Ascending aorta (tissue), 2 donors: ENCODE measurements around the gene MFSD2A. TPM values are rescaled to one million over a fixed set of nuclear protein-coding genes. Genes with fewer than 3 reads are reported as not detected.
"Not testable (repeated sequence)": the region's sequence is repeated elsewhere in the genome, so short reads cannot be mapped to it uniquely, and the experiment has no call there.

Source experiments
- DNase-seq, 2 donors: peaks; one replicate each; pipeline ENCODE4 v3.0.0-alpha.2; 2019; ENCODE audit warnings: low spot score in 2 of 2
- H3K27ac ChIP-seq, 2 donors: fragments of 200-600 bp; sonication (generic); one replicate each; pipeline ENCODE4 v1.5.1; 2016 to 2017; ENCODE audit warnings: mild to moderate bottlenecking in 1 of 2
- H3K27me3 ChIP-seq: fragments of 200-600 bp; sonication (generic); one replicate; pipeline ENCODE4 v1.5.1; 2017
- H3K36me3 ChIP-seq, 2 donors: fragments of 200-600 bp; sonication (generic); one replicate each; pipeline ENCODE4 v1.5.1; 2016
- H3K4me1 ChIP-seq, 2 donors: fragments of 200-600 bp; sonication (generic); one replicate each; pipeline ENCODE4 v1.5.1; 2016 to 2017; ENCODE audit warnings: mild to moderate bottlenecking in 1 of 2
- H3K4me3 ChIP-seq, 2 donors: fragments of 200-600 bp; sonication (generic); one replicate each; pipeline ENCODE4 v1.5.1; 2016 to 2017; ENCODE audit warnings: mild to moderate bottlenecking in 1 of 2
- H3K9me3 ChIP-seq, 2 donors: fragments of 200-600 bp; sonication (generic); one replicate each; pipeline ENCODE4 v1.5.1; 2016
- CTCF ChIP-seq, 3 experiments: fragments of 200-600 bp in 2 of 3; fragments of 450-650 bp in 1 of 3; sonication (generic) in 2 of 3; IDR thresholded peaks; one replicate each; pipeline ENCODE4 v1.5.1; 2016 to 2019; ENCODE audit warnings: antibody characterized with exemption in 3 of 3, mild to moderate bottlenecking in 1 of 3, moderate library complexity in 1 of 3
- intact Hi-C: fragments of 100-400 bp; cut with DNase I; formaldehyde crosslinking; loops from one replicate; pipeline ENCODE4 v1.15.1; 2023
- total RNA-seq: library from RNA; depleted of rRNA; stranded (reverse); fragments of >200 nt; gene quantifications from one replicate; pipeline ENCODE4 v1.1.0, GENCODE V29; 2016

The MFSD2A gene
- total RNA-seq, 1 donor from 2014 or later, result 0.32 TPM

GRCh38 chr1:39958403-39959200 is 3.7 kb downstream of the MFSD2A start:
- no peak overlapping the region for H3K27ac ChIP-seq
- intact Hi-C loops, result loop anchor here (10.0 kb wide), 2 partner anchors 74 to 76 kb away; partner anchors contain the start of gene TRIT1

GRCh38 chr1:39959651-39960333 is 4.8 kb downstream of the MFSD2A start:
- H3K9me3 ChIP-seq, result no peaks in the 10 kb centered on the region
- H3K4me3 ChIP-seq, result no peak overlapping the region
- TF ChIP-seq CTCF (IDR thresholded peaks at IDR 0.05), result no peak
- H3K36me3 ChIP-seq, result no peaks in the 10 kb centered on the region
- no peaks in the 10 kb centered on the region for H3K27me3 ChIP-seq
- intact Hi-C loops, result loop anchor here (10.0 kb wide), 2 partner anchors 75 kb away; partner anchors contain the start of gene TRIT1
- H3K27ac ChIP-seq, result no peak overlapping the region
- DNase-seq, result no peak
- H3K4me1 ChIP-seq, result peaks cover 0 to 12% of the 10 kb centered on the region in 2 donors

More at GRCh38 chr1:39958403-39959200, 3.7 kb downstream of the MFSD2A start:
- Histone ChIP-seq H3K4me3 (no peak overlapping the region), H3K9me3 (no peaks in the 10 kb centered on the region), H3K27me3 (no peaks in the 10 kb centered on the region), H3K36me3 (no peaks in the 10 kb centered on the region), H3K4me1 (peaks cover 2 to 12% of the 10 kb centered on the region in 2 donors)
- no peak for TF ChIP-seq CTCF (IDR thresholded peaks at IDR 0.05)
- DNase-seq, result no peak

- Histone ChIP-seq H3K4me1 (peaks cover 0 to 8% of the 10 kb centered on the region in 2 donors), H3K9me3 (no peaks in the 10 kb centered on the region), H3K27ac (no peak overlapping the region), H3K4me3 (no peak overlapping the region), H3K27me3 (no peaks in the 10 kb centered on the region), H3K36me3 (no peaks in the 10 kb centered on the region)
- intact Hi-C loops, result no loop called here
- no peak for TF ChIP-seq CTCF (IDR thresholded peaks at IDR 0.05)
- no peak for DNase-seq
These were observed 5.5 kb downstream of the MFSD2A start for GRCh38 chr1:39960431-39960958.

GRCh38 chr1:39962450-39962825 is 7.5 kb downstream of the MFSD2A start:
- Histone ChIP-seq H3K27ac (no peak overlapping the region), H3K4me1 (no peaks in the 10 kb centered on the region), H3K27me3 (no peaks in the 10 kb centered on the region), H3K36me3 (no peaks in the 10 kb centered on the region), H3K4me3 (no peak overlapping the region), H3K9me3 (no peaks in the 10 kb centered on the region)
- intact Hi-C loops, result no loop called here
- no peak for DNase-seq
- no peak for TF ChIP-seq CTCF (IDR thresholded peaks at IDR 0.05)

GRCh38 chr1:39962964-39963363 is 8.0 kb downstream of the MFSD2A start:
- H3K36me3 ChIP-seq, H3K9me3 ChIP-seq, intact Hi-C loops, H3K27me3 ChIP-seq, DNase-seq, H3K4me3 ChIP-seq, H3K4me1 ChIP-seq, H3K27ac ChIP-seq: not testable (repeated sequence)

GRCh38 chr1:39964552-39964951 is 9.6 kb downstream of the MFSD2A start:
- no peak for TF ChIP-seq CTCF (IDR thresholded peaks at IDR 0.05)
- no peaks in the 10 kb centered on the region for H3K4me1 ChIP-seq

More at GRCh38 chr1:39964552-39964951, 9.6 kb downstream of the MFSD2A start:
- H3K9me3 ChIP-seq, result no peaks in the 10 kb centered on the region
- no peaks in the 10 kb centered on the region for H3K27me3 ChIP-seq
- no peaks in the 10 kb centered on the region for H3K36me3 ChIP-seq
- no peak overlapping the region for H3K27ac ChIP-seq
- intact Hi-C loops, result no loop called here
- DNase-seq, result no peak
- H3K4me3 ChIP-seq, result no peak overlapping the region
